LHCN-M2 (cell line): ENCODE data around the gene SLC2A4RG. TPM values are rescaled to one million over a fixed set of nuclear protein-coding genes. Genes with fewer than 3 reads are reported as not detected.

Experiments used
- DNase-seq: peaks from one replicate; pipeline ENCODE4 v3.0.0-alpha.2; 2012; ENCODE audit warnings: low read depth
- total RNA-seq: library from RNA; depleted of rRNA; stranded (reverse); fragments of >200 nt; gene quantifications from 2 replicates; pipeline ENCODE4 v1.2.3, GENCODE V29; 2014

SLC2A4RG gene
- total RNA-seq, 1 experiment from 2014 or later = 150 TPM

DNA sequence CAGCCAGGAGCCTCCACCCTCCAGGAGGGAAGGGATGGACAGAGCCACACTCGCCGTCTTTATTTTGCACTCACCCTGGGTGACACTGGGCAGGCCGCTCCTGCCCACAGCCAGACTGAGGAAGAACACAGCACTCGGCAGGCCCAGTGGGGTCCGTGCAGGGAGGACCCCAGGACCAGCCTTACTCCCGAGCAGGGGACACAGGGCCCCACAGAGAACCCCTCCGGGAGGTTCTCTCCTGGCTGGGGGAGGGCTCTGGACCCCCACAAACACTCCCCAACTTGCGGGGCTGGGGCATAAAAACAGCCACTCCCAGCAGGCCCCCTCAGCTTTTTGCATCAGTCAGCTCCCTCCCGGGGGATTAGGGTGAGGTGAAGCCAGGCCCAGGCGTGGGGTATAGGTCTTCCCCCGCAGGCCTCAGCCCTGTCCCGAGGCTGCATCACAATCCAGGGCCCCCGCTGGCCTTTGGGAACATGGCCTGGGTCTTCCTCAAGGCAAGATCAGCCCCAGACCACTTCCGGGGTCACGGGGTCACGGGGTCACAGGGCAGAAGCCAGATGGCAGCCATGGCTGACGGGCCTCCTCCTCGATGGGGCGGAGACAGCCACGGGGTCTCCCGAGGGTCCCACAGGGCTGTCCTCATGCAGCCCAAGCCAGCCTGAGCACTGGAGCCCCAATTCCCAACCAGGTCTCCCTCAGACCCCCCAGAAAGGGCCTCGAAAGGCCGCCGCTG, 39.9 kb upstream of the SLC2A4RG start:
- no peak for DNase-seq

GRCh38 chr20:63700199-63701050, 39.2 kb upstream of the SLC2A4RG start:
- DNase-seq = no peak

DNA sequence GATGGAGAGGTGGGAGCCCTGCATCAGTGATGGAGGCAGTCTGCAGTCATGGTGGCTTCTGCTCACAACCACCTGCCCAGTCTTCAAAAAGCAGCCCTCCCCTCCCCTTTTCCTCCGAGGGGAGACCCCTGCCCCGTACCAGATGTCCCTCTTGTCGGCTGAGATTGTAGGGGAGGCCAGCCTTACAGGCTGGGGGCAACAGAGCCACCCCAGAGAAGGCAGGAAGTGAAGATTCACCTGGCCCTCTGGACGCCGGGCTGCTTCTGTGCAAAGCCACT, 38.6 kb upstream of the SLC2A4RG start:
- no peak for DNase-seq

GRCh38 chr20:63701329-63702035, 38.1 kb upstream of the SLC2A4RG start:
- DNase-seq = no peak

DNA sequence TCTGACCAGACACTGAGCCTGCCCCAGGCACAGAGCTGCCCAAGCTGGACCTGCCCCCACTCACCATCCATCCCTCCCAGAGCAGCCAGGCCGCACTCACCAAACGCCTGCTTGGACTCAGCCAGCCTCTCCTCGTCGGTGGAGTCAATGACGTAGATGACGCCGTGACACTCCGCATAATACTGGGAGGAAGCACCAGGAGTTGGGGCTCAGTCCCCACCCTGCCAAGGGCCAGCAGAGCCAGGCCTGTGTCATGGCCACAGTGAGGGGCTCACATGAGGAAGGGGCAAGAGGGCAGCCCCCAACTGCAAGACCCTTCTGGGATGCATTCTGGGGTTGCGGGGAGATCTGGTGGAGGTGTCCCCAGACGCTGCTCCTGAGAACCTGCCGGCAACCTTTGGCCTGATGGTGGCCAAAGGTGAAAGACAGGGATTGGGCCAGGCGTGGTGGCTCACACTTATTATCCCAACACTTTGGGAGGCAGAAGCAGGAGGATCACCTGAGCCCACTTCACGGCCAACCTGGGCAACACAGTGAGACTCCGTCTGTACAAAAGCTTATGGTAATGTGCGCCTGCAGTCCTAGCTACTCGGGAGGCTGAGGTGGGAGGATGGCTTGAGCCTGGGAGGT, 37.4 kb upstream of the SLC2A4RG start:
- DNase-seq = no peak

GRCh38 chr20:63702751-63703470, 36.7 kb upstream of the SLC2A4RG start:
- DNase-seq = no peak

DNA sequence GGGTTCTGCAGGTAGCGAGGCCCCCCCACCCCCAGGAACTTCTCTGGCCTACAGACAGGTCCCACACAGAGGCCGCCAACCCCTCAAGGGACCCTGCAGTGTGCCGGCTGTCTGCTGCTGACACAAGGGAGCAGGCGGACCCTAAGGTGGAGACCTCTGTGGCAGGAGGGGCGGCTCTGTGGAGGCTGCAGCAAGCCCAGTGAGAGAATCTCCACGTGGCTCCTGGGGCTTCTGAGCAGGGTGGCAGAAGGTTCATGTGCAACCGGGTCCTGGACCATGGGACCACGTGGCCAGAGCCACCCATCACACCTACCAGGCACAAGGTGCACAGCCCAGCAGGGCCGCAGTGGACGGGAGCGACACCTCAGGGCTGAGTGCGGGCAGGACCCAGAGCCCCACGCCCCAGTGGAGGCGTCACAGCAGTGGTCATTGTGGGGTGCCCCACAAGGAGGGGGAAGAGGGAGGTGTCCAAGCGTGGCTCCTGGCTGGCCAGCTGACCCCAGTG, 36.1 kb upstream of the SLC2A4RG start:
- DNase-seq = no peak

DNA sequence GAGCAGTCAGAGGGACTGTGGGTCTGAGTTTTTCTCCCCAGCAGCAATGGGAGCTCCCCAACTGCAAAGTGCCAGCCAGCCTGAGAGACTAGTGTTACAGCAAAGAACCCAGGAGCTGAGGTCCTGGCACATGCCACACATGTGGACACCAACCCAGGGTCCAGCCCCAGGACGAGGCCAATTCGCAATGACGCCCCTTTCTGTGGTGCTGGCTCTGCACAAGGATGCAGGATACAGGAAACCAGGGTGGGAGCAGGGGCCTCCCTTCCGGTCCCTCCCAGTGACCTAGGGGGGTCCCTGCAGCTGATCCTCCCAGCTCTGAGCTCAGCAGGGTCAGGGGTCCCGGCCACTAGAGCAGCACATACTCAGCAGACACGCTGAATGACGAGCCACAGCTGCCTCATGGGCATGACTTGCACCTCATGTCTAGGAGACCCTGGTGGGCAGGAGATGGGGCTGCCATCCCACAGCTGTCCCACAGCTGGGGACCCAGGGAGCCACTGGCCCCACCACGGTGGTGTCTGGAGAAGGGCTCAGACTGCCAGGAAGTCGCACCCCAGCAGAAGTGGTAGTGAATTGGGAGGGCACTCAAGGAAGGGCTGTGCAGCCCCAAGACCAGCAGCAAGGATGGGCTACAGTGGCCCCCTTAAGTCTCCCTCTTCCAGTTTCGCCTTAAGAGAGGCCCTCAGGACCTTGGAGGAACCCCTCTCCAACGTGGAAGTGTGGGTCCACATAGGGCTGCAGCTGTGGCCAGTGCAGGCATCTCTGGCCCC, 35.4 kb upstream of the SLC2A4RG start:
- no peak for DNase-seq

- DNase-seq = no peak
Observed at GRCh38 chr20:63704749-63705117, 34.8 kb upstream of the SLC2A4RG start.

DNA sequence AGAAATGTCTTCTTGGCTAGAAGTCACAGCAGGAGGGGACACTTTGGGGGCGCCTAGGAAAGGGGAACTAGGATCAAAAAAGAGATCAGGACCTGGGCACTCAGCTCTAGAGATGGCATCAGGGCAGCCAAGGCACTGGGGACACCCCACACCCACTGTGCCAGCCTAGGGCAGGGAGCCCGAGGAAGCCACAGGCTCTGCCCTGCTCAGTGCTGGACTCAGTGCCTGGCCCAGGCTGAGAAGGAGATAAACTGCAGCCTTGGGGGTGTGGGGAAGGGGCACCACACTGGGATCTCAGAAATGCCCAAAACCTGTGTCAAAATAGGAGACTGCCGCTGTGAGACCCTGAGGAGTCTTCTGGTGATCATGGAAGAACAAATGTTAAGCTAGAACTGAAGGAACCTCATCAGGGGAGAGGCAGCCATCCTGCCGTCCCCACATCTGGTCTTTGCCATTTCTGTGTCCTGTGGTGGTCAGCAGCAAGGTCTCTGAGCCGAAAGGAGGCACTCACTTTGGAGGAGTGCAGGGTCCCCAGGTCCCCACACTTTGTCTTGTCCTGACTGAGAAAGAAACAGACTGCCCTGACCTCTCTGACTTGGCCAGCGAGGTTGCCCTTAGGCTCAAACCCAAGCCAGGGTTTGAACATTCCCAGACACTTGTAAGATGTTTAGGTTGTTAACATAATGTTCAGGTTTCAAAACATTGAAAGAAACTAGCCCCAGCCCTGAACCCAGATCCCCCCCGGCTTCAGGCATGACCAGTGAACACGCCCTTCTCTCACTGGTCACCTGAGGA, 34.1 kb upstream of the SLC2A4RG start:
- DNase-seq = no peak

- DNase-seq = no peak
Observed at GRCh38 chr20:63706027-63706695, 33.4 kb upstream of the SLC2A4RG start.

DNA sequence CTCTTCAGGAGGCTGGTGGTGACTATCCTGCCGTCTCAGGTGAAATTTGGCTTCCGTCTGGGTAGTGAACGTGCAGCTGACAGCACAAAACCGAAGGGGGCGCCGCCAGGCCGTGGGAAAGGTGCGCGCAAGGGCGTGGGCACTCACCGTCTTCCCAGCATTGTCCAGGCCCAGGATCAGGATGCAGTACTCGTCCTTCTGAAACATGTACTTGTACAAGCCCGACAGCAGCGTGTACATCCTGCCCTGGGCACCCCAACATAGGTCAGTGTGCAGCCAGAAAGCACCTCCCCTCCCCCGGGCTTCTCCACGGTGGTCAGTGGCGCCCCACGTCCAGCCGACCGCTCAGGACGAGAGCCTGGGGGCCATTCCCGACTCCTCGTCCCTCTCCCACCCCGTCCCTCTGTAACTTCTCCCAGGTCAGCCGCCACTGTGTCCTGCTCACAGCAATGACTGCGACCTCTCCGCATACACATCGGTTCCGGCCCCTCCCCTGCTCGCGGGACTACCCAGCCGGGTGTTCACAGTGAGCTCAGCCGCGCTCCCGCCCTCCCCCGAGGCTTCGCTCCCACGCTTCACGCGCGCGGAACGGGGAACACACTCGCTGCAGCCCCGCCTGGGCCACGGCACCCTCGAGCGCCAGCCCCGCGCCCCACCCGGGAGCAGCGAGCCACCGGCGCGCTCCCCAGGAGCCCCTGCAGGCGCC, 32.6 kb upstream of the SLC2A4RG start:
- peak; percentile 44 for DNase-seq

- DNase-seq = peak; percentile 82
Observed at GRCh38 chr20:63707558-63708300, 31.8 kb upstream of the SLC2A4RG start, which contains the start of the genes ARFRP1 and ZGPAT. Gene ARFRP1 (minus strand): TSS chr20:63707976. CDS start chr20:63707091, 885 bp downstream. Gene ZGPAT (plus strand): TSS chr20:63708039. CDS start chr20:63708581, 542 bp downstream.

GRCh38 chr20:63708301-63709148, 31.1 kb upstream of the SLC2A4RG start:
- DNase-seq = no peak

DNA sequence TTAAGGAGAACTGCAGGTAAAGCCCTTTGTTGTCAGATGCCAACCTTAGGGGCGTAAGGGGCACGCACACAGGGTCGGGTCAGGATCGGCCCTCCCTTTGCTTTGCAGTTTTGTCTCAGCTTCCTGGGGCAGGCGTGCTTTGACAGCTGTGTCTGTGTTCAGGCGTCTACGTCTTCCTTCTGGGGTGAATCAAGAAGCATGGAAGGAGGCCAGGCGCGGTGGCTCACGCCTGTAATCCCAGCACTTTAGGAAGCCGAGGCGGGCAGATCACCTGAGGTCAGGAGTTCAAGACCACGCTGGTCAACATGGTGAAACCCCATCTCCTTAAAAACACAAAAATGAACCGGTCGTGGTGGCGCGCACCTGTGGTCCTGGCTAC, 30.4 kb upstream of the SLC2A4RG start:
- DNase-seq = no peak

DNA sequence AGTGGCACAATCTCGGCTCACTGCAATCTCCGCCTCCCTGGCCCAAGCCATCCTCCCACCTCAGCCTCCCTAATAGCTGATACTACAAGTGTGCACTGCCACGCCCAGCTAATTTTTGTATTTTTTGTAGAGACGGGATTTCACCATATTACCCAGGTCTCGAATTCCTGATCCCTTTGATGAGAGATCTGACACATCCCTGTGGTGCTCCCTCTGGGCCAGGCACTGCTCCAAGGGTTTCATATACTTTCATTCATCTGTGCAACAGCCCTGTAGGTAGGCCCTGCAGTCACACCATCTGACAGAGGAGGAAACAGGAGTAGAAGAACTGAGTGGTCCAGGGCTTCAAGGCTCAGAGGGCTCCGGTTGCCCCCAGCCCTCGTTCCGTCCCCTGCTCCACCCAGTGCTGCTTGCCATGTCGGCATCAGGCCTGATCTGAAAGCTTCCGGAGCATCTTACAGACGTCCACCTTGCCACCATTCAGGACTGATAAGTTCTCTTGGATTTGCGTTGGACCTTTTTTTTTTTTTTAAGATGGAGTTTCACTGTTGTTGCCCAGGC, 28.4 kb upstream of the SLC2A4RG start:
- DNase-seq = no peak
